GM18868 (cell line): Measurements from ENCODE around the gene BRAP.
A peak's percentile ranks its signal among the peaks of the same experiment; 100 is the strongest.
"Not testable (repeated sequence)": the region's sequence is repeated elsewhere in the genome, so short reads cannot be mapped to it uniquely, and the experiment has no call there.

ENCODE experiments used
- ATAC-seq: cut with Tn5 transposase; IDR thresholded peaks from one replicate; pipeline ENCODE4 v1.9.1; 2021; ENCODE audit warnings: mild to moderate bottlenecking, moderate library complexity; ENCODE audit not compliant: unreplicated experiment

The BRAP gene, protein sequence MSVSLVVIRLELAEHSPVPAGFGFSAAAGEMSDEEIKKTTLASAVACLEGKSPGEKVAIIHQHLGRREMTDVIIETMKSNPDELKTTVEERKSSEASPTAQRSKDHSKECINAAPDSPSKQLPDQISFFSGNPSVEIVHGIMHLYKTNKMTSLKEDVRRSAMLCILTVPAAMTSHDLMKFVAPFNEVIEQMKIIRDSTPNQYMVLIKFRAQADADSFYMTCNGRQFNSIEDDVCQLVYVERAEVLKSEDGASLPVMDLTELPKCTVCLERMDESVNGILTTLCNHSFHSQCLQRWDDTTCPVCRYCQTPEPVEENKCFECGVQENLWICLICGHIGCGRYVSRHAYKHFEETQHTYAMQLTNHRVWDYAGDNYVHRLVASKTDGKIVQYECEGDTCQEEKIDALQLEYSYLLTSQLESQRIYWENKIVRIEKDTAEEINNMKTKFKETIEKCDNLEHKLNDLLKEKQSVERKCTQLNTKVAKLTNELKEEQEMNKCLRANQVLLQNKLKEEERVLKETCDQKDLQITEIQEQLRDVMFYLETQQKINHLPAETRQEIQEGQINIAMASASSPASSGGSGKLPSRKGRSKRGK

DNA sequence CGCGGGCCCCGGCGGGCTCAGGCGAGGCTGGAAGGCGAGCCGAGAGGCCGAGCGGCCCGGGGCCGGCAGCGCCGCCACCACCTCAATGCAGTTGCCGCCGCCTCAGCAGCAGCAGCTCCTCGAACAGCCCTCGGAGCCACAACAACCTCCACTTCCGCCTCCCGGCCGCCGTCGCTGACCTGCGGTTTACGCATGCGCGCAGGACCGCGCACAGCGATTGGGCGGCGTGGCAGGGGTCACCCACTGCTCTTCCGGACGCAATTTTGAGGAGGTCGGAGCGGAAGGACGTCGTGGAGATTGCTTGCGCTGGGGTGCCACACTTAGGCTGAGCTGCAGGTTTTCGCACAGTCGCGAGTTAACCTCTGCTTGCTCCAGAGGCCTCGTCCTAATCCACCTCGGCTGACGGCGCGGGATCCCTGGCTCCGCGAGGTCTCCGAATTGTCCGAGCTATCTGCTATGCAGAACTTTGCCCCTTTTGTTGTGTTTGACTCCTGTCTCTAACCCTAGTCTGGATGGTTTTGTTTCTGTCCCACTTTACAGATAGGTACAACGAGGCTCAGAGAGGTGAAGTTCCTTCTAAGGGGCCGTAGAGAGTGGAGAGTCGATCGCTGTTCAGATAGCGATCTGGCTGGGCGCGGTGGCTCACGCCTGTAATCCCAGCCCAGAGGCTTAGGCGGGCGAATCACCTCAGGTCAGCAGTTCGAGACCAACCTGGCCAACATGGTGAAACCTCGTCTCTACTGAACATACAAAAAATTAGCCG is at the start of gene BRAP, which contains the start of gene ACAD10:
Gene BRAP, minus strand, starts transcription at position 146 of the 763 bp plus-strand sequence. CDS start 164 bp downstream, outside the sequence.
Gene ACAD10, plus strand, starts transcription at position 243 of the 763 bp plus-strand sequence. CDS start 6,657 bp downstream, outside the sequence.
- ATAC-seq, result peak; percentile 93

- ATAC-seq, result no peak
Measured at GRCh38 chr12:111733340-111733915, 47.7 kb upstream of the BRAP start.

- no peak for ATAC-seq
Measured at GRCh38 chr12:111732786-111733185, 47.0 kb upstream of the BRAP start.

- no peak for ATAC-seq
Measured at GRCh38 chr12:111730420-111730819, 44.7 kb upstream of the BRAP start.

GRCh38 chr12:111728795-111729194 is 43.0 kb upstream of the BRAP start:
- no peak for ATAC-seq

- ATAC-seq, result not testable (repeated sequence)
Measured at GRCh38 chr12:111723646-111724360, 38.0 kb upstream of the BRAP start.

- ATAC-seq, result no peak
Measured at GRCh38 chr12:111720457-111720856, 34.7 kb upstream of the BRAP start.

GRCh38 chr12:111719316-111719715 is 33.6 kb upstream of the BRAP start:
- ATAC-seq, result not testable (repeated sequence)

- ATAC-seq, result no peak
Measured at GRCh38 chr12:111715279-111715678, 29.5 kb upstream of the BRAP start.

GRCh38 chr12:111706145-111706544 is 20.4 kb upstream of the BRAP start:
- no peak for ATAC-seq

GRCh38 chr12:111705672-111706071 is 19.9 kb upstream of the BRAP start:
- no peak for ATAC-seq

- no peak for ATAC-seq
Measured at GRCh38 chr12:111699962-111700361, 14.2 kb upstream of the BRAP start.

GRCh38 chr12:111693818-111694217 is 8.1 kb upstream of the BRAP start:
- ATAC-seq, result no peak

DNA sequence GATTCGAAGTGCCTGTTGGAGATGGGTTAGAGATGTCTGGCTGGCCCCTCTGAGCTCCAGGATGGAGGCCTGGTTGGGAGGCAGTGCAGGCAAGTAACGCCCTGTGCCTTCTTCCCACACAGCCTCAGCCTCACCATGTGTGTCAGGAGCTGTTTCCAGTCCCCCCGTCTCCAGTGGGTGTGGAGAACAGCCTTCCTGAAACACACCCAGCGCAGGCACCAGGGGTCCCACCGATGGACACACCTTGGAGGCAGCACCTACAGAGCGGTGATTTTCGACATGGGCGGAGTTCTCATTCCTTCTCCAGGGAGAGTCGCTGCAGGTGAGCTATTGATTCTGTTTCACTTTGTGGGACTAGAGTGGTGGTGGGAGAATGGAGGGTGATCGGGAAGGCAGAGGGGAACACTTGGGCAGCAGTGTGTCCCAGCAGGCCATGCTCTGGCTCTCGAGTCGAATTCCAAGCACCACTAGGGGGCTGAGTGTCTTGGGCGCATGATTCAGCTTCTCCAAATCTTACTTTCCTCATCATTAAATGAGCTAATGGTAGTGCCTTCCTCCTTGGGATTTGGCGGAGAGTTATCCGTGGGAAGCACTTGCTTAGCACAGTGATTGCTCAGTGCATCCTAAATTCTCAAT is 6.9 kb upstream of the BRAP start:
- no peak for ATAC-seq

GRCh38 chr12:111691262-111691661 is 5.5 kb upstream of the BRAP start:
- no peak for ATAC-seq

DNA sequence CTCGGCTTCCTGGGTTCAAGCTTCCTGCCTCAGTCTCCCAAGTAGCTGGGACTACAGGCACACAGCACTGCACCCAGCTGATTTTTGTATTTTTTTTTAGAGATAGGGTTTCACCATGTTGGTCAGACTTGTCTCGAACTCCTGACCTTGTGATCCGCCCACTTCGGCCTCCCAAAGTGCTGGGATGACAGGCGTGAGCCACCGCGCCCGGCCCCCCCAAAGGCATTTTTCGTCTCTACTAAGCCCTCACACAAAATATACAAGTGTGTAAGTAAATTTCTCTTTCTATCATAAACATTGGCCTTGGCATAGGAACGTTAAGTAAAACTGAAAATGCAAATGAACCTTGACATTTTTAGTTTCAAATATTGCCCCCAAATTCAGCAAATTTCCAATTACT is 2.2 kb upstream of the BRAP start:
- no peak for ATAC-seq

DNA sequence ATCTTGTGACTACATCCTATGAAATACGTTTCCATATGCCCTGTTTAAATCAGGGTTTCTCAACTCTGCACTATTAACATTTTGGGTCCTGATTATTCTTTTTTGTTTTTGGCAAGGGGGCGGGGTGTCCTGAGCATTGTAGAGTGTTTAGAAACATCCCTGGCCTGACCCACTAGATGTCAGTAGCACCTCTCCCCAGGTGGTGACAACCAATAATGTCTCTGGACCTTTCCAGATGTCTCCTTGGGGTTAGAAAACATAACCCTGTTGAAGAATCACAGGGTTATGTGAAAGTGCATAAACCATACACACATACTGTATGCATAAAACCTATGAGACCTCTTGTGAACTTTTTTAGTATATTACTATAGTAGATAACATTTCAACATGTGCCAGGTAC is 1.5 kb upstream of the BRAP start:
- ATAC-seq, result no peak

DNA sequence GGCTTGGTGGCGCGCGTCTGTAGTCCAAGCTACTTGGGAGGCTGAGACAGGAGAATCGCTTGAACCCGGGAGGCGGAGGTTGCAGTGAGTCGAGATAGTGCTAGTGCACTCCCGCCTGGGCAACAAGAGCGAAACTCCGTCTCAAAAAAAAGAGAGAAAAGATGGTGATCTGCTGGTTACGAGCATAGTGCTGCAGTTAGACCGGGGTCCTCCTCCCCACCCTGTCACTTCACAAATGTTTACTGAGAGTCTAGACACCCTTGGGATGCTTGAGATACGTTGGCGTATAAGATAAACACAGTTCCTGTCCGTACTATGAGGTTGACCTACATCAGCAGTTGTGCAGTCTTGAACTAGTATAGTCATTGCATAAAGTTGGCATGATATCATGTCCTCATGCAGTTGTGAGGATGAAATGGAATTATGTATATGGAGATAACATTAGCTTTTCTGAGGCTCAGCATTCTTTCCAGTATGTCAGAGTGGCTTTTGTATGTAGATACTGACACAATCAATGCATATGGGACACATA is 884 bp upstream of the BRAP start:
- ATAC-seq, result no peak

DNA sequence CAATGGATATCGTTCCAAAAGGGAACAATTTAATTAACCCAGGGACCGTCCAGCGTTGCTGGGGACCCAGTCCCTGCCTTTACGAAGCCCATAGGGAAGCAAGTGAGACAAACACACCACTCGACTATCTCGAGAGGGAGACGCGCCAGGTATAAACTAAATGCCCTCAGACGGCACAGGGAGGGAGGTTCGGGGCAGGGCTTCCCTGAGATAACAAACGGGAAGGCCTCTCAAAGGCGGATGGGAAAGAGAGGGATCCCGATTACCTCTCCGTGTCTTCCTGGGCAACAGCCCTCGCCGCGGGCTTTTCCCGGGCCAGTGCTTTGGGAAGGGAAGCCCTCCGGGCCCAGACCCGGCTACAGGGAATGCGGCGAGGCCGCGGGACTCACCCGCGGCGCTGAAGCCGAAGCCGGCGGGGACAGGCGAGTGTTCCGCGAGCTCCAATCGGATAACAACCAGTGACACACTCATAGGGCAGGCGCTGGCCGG is 390 bp downstream of the BRAP start:
- ATAC-seq, result no peak
